HG03457 (cell line): ENCODE results near the gene MYO16.
A peak's percentile ranks its signal among the peaks of the same experiment; 100 is the strongest.

Experiments
- ATAC-seq: cut with Tn5 transposase; IDR thresholded peaks from one replicate; pipeline ENCODE4 v1.9.1; 2021; ENCODE audit warnings: moderate number of reproducible peaks; ENCODE audit not compliant: unreplicated experiment

The MYO16 gene

DNA sequence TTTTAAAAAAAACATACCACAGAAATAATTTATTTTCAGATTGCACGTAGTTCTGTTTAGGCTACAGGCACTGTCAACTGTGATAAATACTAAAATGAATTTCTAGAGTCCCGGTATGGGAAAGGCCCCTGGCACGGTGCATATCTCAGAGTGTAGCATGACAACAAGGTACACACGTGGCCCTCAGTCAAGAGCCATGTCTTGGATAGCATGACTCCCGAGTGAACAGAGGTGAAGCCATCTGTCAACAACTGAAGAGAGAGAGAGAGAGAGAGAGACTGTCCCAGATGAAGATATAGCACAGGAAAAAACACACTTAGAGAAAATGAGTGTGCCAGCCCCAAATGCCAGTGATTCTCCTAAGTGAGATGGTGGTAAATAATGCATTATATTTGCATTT is 297.5 kb downstream of the MYO16 start:
- no peak for ATAC-seq

DNA sequence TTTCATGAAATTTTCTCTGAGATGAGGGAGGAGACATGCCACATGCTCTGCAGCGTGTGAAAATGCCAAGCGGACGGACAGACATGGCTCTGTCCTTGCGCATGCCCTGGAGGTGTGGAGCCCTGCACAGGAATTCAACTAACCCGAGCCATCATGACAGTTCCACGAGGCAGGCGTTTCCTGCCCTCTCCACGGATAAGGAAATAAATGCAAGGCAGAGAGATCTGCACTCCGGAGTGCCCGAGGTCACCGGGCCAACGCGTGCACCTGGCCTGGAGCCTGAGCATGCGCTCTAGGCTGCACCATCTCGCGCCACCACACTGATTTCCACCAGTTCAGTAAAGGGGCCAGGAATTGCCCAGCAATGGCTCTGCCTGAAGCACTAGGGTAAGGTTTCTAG is 298.2 kb downstream of the MYO16 start:
- no peak for ATAC-seq

- ATAC-seq, result no peak
Observed at GRCh38 chr13:108929532-108930206, 300.3 kb downstream of the MYO16 start.

DNA sequence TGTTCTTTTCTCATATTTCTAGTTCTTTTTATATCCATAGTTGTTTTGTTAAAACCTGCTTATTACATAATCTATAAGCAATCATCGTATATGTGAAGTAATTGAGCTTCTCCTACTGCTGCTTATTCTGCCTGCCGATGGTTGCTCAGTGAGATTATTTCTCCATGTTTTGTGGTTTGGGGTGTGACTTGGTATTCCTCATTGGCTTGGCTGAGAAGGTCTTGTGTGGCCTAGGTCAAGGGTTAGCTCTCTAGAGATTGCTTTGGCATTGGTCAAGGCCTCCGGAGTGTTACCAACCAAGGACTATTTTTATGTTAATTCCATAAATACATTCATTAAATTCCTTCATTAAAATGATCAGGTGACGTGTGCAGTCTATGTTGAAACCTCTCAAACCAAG is 302.8 kb downstream of the MYO16 start:
- ATAC-seq, result no peak

DNA sequence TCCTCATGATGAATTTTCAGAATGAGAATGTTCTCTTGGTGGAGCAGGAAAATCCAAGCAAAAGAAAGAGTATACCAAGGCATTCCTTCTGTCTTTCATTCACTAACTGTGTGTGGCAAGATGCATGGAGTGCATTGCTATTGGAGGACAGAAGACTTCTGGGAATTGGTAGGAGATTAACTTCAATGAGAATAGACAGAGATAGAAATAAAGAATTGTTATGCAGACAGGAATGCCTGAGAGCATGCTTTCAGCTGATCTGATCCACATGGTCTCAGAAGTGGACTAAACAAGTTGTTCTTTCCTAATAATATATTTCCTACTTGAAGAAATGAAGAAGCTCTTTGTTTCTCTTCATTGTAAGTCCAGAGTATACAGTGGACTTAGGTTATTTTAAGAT is 303.6 kb downstream of the MYO16 start:
- no peak for ATAC-seq

DNA sequence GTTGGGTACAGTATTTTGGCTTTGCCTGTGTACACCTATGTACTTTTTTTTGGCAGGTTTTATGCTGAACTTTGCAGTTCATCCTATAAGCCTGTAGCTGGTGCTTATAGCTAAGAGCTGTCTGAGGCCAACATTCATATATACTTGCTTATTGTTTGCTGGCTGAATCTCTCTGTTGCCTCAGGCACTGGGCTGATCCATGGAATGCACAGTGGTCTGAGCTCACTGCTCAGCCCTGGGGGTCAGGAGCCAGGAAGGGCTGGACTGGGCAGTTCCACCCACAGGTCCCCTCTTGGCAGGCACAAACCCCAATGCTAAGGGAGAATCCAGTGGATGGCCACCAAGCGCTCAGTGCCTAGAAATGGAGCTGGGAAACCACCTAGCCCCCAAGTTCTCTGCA is 308.7 kb downstream of the MYO16 start:
- no peak for ATAC-seq

GRCh38 chr13:108940121-108940520 is 310.7 kb downstream of the MYO16 start:
- no peak for ATAC-seq

- no peak for ATAC-seq
Observed at GRCh38 chr13:108943842-108944241, 314.4 kb downstream of the MYO16 start.

- no peak for ATAC-seq
Observed at GRCh38 chr13:108944760-108945159, 315.3 kb downstream of the MYO16 start.

DNA sequence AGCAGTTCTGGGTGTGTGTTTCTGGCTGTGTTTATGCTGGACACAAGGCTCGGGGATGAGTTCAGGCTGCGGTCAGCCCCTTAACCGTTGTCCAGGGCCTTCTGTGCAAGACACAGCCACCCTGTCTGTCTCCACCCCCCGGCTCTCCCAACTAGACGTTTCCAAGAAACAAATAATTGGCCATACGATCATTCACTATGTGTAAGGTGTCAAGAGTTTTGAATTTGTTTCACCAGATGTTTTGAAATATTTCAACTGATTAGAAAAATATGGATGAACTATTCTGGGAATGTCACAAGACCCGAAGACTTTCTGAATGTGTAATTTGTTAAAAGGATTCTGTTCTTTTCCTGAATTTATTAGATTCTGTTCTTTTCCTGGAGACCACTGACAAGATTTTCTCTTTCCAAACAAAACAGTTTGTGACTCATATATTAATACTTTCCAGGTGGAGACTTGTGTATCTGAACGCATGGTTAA is 318.2 kb downstream of the MYO16 start:
- ATAC-seq, result no peak

DNA sequence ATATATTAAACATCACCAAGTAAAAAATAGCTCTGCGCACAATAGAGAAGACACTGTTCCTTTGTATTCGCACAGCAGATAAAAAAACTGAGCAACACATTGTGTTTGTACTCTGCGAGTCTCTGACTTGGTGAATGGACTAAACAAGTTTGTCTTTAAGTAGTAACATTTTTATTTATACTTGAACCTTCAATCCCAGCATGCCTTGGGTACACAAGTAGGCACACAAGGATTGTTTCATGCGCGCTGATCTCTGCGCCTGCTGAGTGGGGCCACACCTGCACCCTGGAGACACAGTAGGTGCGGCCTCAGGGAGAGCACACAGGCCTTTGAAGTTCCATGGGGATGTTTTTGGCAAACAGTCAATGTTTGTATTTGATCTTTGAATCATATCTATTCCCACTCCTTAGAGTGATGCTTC is 318.9 kb downstream of the MYO16 start:
- no peak for ATAC-seq

- ATAC-seq, result no peak
Observed at GRCh38 chr13:108950333-108951010, 321.1 kb downstream of the MYO16 start.

GRCh38 chr13:108955741-108956140 is 326.3 kb downstream of the MYO16 start:
- ATAC-seq, result no peak

DNA sequence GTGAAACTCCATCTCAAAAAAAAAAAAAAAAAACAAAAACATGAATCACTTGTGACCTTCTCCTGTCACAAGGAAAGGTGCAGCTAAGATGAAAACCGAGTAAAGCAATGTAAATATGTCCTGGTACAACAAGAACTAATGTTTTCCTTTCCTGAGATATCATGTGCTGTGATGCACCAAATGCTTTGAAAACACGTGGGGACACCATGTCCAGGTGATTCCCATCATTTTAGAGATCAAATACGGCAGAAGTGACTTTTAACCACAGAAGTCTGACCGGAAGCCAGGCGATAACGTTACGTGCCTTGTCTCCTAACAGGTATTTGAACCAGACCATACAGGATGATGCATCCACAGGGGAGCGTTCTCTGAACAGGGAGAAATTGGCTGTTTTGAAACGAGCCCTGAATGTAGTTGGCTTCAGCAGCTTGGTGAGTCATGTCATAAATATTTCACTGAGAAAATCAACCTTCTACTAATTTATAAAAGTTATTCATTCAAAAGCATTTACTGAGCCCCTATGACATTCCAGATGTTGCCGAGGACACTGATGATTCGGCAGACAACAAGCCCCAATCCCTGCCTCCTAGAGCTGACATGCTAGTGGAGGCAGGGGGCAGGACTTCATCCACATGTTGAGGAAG is 328.1 kb downstream of the MYO16 start:
- ATAC-seq, result no peak

- ATAC-seq, result no peak
Observed at GRCh38 chr13:108958013-108958376, 328.6 kb downstream of the MYO16 start.

- ATAC-seq, result no peak
Observed at GRCh38 chr13:108959234-108959633, 329.8 kb downstream of the MYO16 start.

- ATAC-seq, result no peak
Observed at GRCh38 chr13:108960006-108960405, 330.6 kb downstream of the MYO16 start.

DNA sequence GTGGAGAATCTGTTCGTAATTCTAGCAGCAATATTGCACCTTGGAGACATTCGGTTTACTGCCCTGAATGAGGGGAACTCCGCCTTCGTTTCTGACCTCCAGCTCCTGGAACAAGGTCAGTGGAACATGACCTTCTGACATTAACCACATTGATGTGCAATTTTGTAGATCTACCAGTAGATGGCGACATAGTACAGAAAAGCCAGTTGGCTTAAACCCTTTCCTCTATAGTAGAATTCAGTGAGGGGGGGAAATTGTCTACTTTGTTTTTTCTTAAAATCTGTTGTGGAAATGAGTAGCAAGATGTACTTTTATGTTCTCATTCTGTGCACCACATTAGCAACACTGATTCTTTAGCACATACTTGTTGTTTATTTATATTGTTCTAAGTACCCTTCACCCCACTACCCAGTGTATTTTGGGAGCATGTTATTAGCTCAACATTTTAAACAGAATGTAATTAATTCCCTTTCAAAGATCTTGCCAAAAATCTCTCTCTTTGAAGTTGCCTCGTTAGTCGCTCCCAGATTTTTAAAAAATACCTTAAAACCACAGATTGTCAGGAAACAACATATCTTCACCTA is 332.2 kb downstream of the MYO16 start:
- peak; percentile 92 for ATAC-seq

DNA sequence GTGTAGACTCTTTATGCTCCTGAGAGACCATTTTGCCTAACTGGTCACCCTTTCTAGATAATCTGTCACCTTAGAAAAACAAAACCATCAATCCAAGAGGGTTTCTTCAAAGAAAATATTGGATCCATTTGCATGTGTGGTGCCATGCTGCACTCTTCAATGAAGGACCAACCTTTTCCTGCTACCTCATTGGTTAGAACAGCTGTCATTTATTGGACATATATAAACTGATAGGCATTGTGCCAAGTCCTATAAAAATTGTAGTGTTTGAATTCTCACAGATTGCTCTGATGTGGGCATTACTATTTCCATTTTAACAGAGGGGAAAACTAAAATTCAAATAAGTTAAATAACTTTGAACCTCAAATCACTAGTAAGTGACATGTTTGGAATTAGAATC is 333.2 kb downstream of the MYO16 start:
- no peak for ATAC-seq

GRCh38 chr13:108963276-108963810 is 333.9 kb downstream of the MYO16 start:
- ATAC-seq, result no peak

DNA sequence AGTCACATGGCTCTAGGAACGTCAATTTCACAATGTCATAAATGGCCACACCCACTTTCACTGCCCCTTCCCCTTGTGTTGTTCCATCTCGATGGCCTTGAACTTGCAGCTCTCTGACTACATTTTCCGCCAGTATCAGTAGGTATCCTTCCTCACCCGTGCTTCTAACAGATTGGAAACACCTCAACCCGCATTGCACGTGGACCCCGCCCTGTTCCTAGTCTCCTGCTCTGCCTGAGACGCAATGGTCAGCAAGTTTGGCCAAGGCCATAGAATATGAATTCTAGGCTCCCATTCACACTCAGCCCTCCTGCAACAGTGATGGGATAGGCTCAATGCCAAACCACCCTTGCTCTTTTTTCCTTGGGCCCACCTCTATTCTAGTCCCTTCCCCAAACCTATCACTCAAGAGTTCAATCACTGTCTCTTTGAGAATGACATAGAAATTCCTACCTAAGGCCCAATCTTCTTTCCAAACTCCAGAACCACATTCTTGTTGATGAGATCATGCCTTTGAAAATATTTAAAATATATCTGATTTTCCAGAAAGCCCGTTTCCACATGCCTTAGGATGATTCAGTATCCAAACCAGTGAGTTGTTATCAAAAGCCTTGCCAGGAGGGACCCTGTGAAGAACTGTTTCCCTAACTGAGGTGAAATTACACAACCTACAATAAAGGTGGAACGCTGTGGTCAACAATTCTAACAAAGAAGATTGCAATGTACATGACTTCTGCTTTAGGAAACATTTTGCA is 334.6 kb downstream of the MYO16 start:
- no peak for ATAC-seq
